Memory B cell (primary cell): ENCODE data around the gene USP11.

Source experiments
- ATAC-seq: fragments of 150-1000 bp; cut with Tn5 transposase; 2 replicates; pipeline ENCODE4 v1.10.0; 2021; ENCODE audit warnings: low read depth, mild to moderate bottlenecking, moderate library complexity
- DNase-seq, 2 donors: peaks; one replicate each; pipeline ENCODE4 v3.0.0; 2022; ENCODE audit warnings: low spot score in 2 of 2
- H3K27ac Mint-ChIP-seq: one replicate; pipeline ENCODE4 v1.8.0; 2022; ENCODE audit warnings: mild to moderate bottlenecking, moderate library complexity, mixed read lengths
- H3K27me3 Mint-ChIP-seq: one replicate; pipeline ENCODE4 v1.8.0; 2022; ENCODE audit warnings: mixed read lengths
- H3K36me3 Mint-ChIP-seq: one replicate; pipeline ENCODE4 v1.8.0; 2022; ENCODE audit warnings: mild to moderate bottlenecking, mixed read lengths
- H3K4me1 Mint-ChIP-seq: one replicate; pipeline ENCODE4 v1.8.0; 2022; ENCODE audit warnings: mixed read lengths
- H3K4me3 Mint-ChIP-seq: one replicate; pipeline ENCODE4 v1.8.0; 2022; ENCODE audit warnings: mild to moderate bottlenecking, moderate library complexity, mixed read lengths
- H3K9me3 Mint-ChIP-seq: one replicate; pipeline ENCODE4 v1.8.0; 2022; ENCODE audit warnings: mixed read lengths

The USP11 gene

DNA sequence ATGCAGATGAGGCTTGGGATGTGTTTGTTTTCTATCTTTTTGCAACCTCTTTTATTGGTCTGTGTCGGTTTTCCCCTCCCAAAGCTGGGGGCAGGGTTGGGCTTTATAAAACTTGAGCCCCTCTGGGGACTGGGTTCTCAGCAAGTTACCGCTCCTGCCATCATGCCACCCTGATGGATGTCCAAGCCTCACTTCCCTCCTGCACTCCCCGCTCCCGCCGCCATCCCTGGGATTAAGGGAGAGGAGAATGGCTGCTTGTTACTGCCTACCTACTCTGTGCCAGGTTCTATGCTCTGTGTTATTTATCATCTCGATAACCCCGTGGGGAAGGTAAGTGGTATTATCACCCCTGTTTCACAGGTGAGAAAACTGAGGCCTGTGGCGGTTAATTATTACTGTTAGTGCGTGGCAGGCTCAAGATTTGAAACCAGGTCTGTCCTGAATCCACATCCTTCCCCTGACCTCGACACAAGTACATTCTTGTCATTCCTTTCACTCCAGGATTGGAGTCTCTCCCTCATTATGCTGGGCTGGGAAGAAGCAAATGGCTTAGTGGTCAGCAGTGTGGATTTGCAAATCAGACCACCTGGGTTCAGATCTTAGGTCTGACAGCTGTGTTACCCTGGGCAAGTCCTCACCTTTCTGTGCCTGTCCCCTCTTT lies 34.7 kb upstream of the USP11 start:
- Mint-ChIP-seq H3K36me3 (peaks cover 16% of the 10 kb centered on the region), H3K9me3 (no peaks in the 10 kb centered on the region), H3K4me1 (peaks cover 27% of the 10 kb centered on the region), H3K27ac (no peak overlapping the region), H3K27me3 (no peaks in the 10 kb centered on the region), H3K4me3 (no peak overlapping the region)
- DNase-seq (no peak), ATAC-seq (no peak)

DNA sequence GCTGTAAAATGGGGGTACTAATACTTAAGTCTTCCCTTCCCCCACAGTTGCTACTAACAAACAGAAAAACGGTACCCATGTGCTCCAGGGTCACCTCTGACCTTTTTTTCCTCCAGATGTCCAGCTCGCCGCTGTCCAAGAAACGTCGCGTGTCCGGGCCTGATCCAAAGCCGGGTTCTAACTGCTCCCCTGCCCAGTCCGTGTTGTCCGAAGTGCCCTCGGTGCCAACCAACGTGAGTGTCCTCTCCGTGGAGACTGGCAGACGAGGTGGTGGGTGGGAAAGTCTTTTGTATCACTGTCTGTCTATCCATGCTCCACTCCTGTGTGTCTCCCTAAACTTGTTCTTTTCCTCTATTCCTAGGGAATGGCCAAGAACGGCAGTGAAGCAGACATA lies 34.1 kb upstream of the USP11 start:
- Mint-ChIP-seq H3K9me3 (no peaks in the 10 kb centered on the region), H3K4me1 (peaks cover 27% of the 10 kb centered on the region), H3K27ac (no peak overlapping the region), H3K36me3 (peaks cover 18% of the 10 kb centered on the region), H3K27me3 (no peaks in the 10 kb centered on the region), H3K4me3 (no peak overlapping the region)
- DNase-seq (no peak), ATAC-seq (no peak)

DNA sequence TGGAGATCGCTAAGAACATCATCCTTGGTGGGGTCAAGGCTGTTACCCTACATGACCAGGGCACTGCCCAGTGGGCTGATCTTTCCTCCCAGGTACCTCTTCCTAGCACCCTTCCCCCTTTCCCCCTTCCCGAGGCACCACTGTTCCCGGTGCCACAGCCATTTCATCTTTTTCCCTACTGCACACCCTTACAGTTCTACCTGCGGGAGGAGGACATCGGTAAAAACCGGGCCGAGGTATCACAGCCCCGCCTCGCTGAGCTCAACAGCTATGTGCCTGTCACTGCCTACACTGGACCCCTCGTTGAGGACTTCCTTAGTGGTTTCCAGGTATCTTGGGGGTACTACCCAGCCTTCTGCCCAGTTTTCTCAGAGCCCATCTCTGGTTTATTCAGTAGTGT lies 33.5 kb upstream of the USP11 start:
- H3K36me3 Mint-ChIP-seq: peaks cover 19% of the 10 kb centered on the region
- H3K27me3 Mint-ChIP-seq: no peaks in the 10 kb centered on the region
- ATAC-seq (no peak), DNase-seq (no peak)
- no peaks in the 10 kb centered on the region for H3K9me3 Mint-ChIP-seq
- no peak overlapping the region for H3K4me3 Mint-ChIP-seq
- peaks cover 27% of the 10 kb centered on the region for H3K4me1 Mint-ChIP-seq
- H3K27ac Mint-ChIP-seq: no peak overlapping the region

DNA sequence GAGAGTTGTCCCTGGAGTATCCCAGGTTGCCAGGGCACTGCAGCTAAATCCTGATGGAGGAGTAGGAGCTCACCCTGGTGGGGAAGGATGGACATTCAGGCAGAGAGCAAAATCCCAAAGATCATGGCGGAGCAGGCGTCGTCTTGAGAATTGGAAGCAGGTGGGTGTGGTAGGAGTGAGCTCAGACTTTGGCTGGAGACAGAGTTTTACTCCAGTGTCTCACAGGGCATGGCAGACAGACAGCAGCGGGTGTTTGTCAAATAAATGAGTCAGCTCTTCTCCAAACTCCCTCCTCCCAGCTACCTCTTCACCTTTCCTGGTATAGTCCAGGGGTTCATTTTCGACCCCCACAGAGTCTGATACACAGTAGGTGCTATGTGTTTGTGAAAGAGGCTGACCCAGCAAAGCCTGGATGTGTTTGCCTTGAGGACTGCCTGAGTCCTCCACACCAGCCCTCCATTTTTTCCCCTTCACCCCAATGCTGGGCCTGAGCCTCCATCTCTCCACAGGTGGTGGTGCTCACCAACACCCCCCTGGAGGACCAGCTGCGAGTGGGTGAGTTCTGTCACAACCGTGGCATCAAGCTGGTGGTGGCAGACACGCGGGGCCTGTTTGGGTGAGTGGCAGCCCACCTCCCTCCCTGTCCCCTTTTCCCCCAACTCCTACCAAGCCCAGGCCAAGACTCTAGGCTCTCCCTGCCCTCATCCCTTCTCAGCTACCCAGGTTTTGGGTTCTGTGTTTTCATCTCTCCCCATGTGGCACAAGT lies 32.2 kb upstream of the USP11 start:
- no peaks in the 10 kb centered on the region for H3K9me3 Mint-ChIP-seq
- peaks cover 23% of the 10 kb centered on the region for H3K36me3 Mint-ChIP-seq
- no peaks in the 10 kb centered on the region for H3K27me3 Mint-ChIP-seq
- DNase-seq: no peak
- H3K4me3 Mint-ChIP-seq: no peak overlapping the region
- no peak for ATAC-seq
- H3K27ac Mint-ChIP-seq: no peak overlapping the region
- peaks cover 18% of the 10 kb centered on the region for H3K4me1 Mint-ChIP-seq

DNA sequence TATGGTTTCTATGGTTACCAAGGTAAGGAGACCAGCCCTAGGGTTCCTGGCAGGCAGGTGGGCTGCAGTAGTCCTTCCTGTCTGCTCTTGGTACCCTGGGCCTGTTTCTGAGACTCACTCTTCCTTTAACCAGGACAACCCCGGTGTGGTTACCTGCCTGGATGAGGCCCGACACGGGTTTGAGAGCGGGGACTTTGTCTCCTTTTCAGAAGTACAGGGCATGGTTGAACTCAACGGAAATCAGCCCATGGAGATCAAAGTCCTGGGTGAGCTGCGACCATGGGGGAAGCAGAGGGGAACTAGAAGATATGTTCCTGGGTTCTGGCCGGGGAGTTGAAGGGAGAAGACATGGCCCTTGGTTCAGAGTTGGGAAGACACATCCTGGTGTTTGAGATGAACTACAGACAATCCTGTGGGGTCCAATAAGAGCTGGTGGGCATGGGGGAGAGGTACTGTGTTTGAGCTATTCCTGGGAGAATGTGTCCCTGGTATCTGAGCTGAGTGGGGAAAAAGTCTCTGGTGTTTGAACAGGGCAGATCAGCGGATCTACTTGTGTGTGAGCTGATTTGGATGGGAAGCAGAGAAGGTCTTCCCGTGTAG lies 31.4 kb upstream of the USP11 start:
- H3K27me3 Mint-ChIP-seq: no peaks in the 10 kb centered on the region
- DNase-seq (no peak), ATAC-seq (no peak)
- no peaks in the 10 kb centered on the region for H3K9me3 Mint-ChIP-seq
- H3K36me3 Mint-ChIP-seq: peaks cover 18% of the 10 kb centered on the region
- H3K27ac Mint-ChIP-seq: no peak overlapping the region
- peaks cover 10% of the 10 kb centered on the region for H3K4me1 Mint-ChIP-seq
- no peak overlapping the region for H3K4me3 Mint-ChIP-seq

DNA sequence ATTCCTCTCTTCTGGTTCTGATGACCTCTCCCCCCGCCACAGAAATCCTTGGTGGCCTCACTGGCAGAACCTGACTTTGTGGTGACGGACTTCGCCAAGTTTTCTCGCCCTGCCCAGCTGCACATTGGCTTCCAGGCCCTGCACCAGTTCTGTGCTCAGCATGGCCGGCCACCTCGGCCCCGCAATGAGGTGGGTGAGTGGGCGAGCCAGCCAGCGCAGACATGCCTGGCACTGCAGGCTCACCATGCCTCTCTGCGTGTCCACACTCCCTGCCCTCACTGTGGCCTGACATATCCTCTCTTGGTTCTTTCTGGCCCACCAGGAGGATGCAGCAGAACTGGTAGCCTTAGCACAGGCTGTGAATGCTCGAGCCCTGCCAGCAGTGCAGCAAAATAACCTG lies 30.5 kb upstream of the USP11 start:
- H3K4me3 Mint-ChIP-seq: no peak overlapping the region
- no peaks in the 10 kb centered on the region for H3K27me3 Mint-ChIP-seq
- peaks cover 2% of the 10 kb centered on the region for H3K4me1 Mint-ChIP-seq
- ATAC-seq (no peak), DNase-seq (no peak)
- H3K9me3 Mint-ChIP-seq: no peaks in the 10 kb centered on the region
- no peak overlapping the region for H3K27ac Mint-ChIP-seq
- peaks cover 18% of the 10 kb centered on the region for H3K36me3 Mint-ChIP-seq

DNA sequence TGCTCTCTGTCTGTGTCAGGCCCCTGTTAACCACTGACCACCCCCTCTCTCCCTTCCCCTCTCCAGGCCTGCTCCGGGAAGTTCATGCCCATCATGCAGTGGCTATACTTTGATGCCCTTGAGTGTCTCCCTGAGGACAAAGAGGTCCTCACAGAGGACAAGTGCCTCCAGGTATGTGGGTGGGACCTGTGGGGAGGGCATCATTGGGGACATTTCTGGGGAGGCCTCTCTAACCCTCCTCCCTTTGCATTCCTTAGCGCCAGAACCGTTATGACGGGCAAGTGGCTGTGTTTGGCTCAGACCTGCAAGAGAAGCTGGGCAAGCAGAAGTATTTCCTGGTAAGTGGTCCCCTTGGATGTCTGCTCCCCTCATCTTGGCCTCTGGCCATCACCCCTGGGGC lies 29.9 kb upstream of the USP11 start:
- no peak for ATAC-seq
- no peak for DNase-seq
- H3K4me1 Mint-ChIP-seq: no peaks in the 10 kb centered on the region
- peaks cover 18% of the 10 kb centered on the region for H3K36me3 Mint-ChIP-seq
- H3K27ac Mint-ChIP-seq: no peak overlapping the region
- H3K4me3 Mint-ChIP-seq: no peak overlapping the region
- no peaks in the 10 kb centered on the region for H3K9me3 Mint-ChIP-seq
- H3K27me3 Mint-ChIP-seq: no peaks in the 10 kb centered on the region

DNA sequence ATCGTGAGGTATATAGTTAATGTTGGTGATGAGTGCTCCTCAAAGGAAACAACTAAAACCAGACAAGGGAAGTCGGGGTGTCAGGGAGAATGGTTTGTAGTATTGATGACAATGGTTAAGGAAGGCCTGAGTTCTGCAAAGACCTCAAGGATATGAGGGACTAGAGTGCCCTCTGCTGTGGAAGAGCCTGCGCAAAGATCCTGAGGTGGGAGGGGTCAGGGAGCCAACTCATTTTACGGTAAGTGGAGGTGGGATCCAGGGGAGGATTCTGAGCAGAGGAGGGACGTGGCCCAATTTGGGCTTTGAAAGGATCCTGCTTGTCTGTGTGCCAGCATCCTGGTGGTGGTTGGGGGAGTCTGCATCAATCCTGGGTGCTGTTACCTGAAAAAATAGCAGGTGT lies 27.8 kb upstream of the USP11 start:
- H3K27me3 Mint-ChIP-seq: no peaks in the 10 kb centered on the region
- H3K4me1 Mint-ChIP-seq: no peaks in the 10 kb centered on the region
- no peak overlapping the region for H3K27ac Mint-ChIP-seq
- DNase-seq: no peak
- H3K36me3 Mint-ChIP-seq: peaks cover 14% of the 10 kb centered on the region
- H3K4me3 Mint-ChIP-seq: no peak overlapping the region
- H3K9me3 Mint-ChIP-seq: no peaks in the 10 kb centered on the region
- ATAC-seq: no peak

DNA sequence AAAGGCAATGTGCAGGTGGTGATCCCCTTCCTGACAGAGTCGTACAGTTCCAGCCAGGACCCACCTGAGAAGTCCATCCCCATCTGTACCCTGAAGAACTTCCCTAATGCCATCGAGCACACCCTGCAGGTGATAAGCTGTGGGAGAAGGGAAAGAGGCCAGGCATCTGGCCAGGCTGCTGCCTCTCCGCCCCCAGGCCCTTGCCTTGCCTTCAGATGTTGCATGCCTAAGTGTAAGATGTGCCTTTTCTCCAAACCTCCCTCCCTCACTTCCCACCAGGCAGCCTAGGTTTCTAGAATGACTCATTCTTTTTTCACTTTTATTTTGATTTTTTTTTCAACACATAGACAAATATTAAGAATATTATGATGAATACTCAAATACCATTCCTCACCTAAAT lies 26.5 kb upstream of the USP11 start:
- Mint-ChIP-seq H3K9me3 (no peaks in the 10 kb centered on the region), H3K27ac (no peak overlapping the region), H3K4me1 (peaks cover under 1% of the 10 kb centered on the region), H3K27me3 (no peaks in the 10 kb centered on the region), H3K36me3 (peaks cover 14% of the 10 kb centered on the region), H3K4me3 (no peak overlapping the region)
- DNase-seq: no peak
- ATAC-seq: no peak

DNA sequence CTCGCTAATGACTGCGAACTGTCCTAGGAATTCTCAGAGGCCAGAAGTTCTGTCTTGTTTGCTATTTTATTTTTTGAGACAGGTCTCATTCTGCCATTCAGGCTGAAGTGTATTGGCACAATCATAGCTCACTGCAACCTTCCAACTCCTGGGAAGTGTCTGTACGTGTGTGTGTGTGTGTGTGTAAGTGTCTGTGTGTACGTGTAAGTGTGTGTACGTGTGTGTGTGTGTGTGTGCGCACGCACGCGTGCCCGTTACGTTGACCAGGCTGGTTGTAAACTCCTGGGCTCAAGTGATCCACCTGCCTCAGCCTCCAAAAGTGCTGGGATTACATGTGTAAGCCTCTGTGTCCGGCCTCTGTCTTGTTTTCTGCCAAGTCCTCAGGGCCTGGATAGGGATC lies 24.7 kb upstream of the USP11 start:
- Mint-ChIP-seq H3K9me3 (no peaks in the 10 kb centered on the region), H3K4me3 (no peak overlapping the region), H3K27me3 (no peaks in the 10 kb centered on the region), H3K27ac (no peak overlapping the region), H3K36me3 (peaks cover 21% of the 10 kb centered on the region), H3K4me1 (peaks cover 10% of the 10 kb centered on the region)
- no peak for ATAC-seq
- DNase-seq: no peak

DNA sequence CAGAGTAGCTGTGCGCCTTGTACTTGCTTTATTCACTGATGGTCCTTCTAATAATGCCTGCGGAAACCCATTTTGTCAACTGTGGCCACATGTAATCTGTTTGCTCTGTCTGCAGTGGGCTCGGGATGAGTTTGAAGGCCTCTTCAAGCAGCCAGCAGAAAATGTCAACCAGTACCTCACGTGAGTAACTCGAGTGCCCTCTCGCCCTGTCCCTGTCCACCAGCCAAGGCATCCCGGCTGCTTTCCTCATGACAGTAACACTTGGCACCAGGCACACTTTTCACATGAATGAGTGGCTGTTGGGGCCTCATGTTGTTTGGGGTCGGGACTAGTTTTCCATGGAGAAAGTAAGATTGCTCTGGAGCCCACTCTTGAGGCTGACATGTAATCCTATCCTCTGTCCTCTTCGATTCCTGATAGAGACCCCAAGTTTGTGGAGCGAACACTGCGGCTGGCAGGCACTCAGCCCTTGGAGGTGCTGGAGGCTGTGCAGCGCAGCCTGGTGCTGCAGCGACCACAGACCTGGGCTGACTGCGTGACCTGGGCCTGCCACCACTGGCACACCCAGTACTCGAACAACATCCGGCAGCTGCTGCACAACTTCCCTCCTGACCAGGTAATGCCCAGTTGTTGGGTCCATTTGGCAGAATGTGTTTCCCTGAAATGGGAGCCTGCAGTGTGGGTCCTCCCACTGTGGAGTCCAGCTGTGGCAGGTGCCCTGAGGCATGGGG lies 23.1 kb upstream of the USP11 start:
- H3K36me3 Mint-ChIP-seq: peaks cover 20% of the 10 kb centered on the region
- H3K27ac Mint-ChIP-seq: no peak overlapping the region
- H3K4me3 Mint-ChIP-seq: no peak overlapping the region
- H3K27me3 Mint-ChIP-seq: no peaks in the 10 kb centered on the region
- DNase-seq: no peak
- peaks cover 10% of the 10 kb centered on the region for H3K4me1 Mint-ChIP-seq
- H3K9me3 Mint-ChIP-seq: no peaks in the 10 kb centered on the region
- no peak for ATAC-seq

DNA sequence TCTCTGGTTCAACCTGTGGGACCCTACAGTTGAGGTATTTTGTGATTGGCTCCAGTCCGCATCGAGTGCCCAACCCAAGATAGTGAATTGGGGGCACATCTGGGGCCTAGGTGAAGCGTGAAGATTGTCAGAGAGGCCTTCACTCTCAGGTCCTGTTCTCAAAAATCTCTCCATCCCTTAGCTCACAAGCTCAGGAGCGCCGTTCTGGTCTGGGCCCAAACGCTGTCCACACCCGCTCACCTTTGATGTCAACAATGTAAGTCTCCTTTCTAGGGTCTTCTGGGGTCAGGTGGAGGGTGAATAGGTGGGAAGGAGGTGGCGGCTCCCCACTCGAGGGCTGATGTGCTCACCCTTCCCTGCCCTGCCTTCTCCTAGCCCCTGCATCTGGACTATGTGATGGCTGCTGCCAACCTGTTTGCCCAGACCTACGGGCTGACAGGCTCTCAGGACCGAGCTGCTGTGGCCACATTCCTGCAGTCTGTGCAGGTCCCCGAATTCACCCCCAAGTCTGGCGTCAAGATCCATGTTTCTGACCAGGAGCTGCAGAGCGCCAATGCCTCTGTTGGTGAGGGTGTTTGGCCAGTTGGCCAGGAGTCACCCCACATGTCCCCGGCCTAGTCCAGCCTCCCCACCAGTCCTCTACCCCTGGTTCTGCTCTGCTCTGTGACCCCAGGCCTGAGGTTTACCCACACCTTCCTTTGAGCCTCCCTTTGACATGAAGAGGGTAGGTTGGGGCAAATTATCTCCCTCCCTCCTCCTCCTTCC lies 22.0 kb upstream of the USP11 start:
- Mint-ChIP-seq H3K27ac (peak overlapping the region; percentile 49), H3K36me3 (peaks cover 19% of the 10 kb centered on the region), H3K4me3 (no peak overlapping the region), H3K9me3 (no peaks in the 10 kb centered on the region), H3K27me3 (no peaks in the 10 kb centered on the region), H3K4me1 (peaks cover 10% of the 10 kb centered on the region)
- ATAC-seq (no peak), DNase-seq (no peak)

DNA sequence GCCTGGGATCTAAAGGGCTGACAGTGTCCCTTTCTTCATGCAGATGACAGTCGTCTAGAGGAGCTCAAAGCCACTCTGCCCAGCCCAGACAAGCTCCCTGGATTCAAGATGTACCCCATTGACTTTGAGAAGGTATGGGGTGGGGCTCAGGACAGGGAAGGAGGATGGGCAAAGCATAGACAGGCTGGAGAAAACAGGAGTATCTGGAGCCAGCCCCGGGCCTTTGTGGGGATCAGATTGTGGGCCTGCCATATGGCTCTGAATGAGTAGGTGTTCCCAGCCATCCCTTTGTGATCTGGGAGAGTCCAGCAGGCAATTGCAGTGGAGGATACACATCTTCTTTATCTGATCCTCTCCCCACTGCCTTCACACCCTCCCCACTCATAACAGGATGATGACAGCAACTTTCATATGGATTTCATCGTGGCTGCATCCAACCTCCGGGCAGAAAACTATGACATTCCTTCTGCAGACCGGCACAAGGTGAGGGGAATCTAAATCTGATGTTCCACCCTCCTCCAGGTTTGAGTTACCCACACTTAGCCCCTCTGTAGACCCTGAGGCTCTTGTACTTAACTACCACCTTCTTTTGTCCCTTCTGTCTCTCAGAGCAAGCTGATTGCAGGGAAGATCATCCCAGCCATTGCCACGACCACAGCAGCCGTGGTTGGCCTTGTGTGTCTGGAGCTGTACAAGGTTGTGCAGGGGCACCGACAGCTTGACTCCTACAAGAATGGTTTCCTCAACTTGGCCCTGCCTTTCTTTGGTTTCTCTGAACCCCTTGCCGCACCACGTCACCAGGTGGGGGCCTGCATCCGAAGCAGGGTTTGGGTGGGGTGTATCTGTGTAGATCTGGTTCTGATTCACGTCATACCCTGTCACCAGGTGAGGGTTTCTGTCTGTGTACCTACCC lies 20.2 kb upstream of the USP11 start:
- H3K4me3 Mint-ChIP-seq: no peak overlapping the region
- ATAC-seq: no peak

More for the DNA sequence above, 20.2 kb upstream of the USP11 start:
- peaks cover 26% of the 10 kb centered on the region for H3K36me3 Mint-ChIP-seq
- DNase-seq: no peak
- H3K9me3 Mint-ChIP-seq: no peaks in the 10 kb centered on the region
- H3K4me1 Mint-ChIP-seq: peaks cover 20% of the 10 kb centered on the region
- H3K27ac Mint-ChIP-seq: peak overlapping the region; percentile 49
- H3K27me3 Mint-ChIP-seq: no peaks in the 10 kb centered on the region
